ENCODE data around the gene MAN1C1.

DNA sequence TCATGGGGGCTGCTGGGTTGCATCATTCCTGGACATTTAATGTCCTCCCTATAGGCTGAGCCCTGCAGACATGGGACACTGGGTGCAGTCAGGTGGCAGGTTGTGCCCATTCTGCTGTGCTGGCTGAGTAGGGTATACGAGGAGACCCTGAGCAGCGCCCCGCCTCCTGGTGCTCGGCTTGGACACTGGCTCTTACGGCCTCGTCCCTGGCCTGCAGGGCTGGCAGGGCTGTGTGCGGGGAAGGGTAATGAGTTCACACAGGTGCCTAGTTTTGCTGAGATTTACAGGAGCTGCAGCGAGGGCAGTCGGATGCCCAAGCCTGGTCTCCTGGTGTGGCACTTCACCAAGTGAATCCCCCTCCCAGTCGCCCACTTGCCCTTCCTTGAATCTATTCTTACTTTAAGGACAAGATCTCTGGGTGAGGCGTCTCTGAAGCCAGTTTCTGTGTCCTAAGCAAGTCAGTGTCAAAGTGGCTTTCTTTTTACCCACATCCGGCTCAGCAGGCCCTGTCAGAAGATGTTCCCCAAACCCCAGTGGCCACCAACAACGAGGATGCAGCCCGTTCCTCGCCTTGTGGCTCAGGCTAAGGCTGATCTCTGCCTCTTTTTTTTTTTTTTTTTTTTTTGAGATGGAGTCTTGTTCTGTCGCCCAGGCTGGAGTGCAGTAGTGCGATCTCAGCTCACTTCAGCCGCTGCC lies 73.2 kb downstream of the MAN1C1 start:
- TF ChIP-seq, protein P1, sequence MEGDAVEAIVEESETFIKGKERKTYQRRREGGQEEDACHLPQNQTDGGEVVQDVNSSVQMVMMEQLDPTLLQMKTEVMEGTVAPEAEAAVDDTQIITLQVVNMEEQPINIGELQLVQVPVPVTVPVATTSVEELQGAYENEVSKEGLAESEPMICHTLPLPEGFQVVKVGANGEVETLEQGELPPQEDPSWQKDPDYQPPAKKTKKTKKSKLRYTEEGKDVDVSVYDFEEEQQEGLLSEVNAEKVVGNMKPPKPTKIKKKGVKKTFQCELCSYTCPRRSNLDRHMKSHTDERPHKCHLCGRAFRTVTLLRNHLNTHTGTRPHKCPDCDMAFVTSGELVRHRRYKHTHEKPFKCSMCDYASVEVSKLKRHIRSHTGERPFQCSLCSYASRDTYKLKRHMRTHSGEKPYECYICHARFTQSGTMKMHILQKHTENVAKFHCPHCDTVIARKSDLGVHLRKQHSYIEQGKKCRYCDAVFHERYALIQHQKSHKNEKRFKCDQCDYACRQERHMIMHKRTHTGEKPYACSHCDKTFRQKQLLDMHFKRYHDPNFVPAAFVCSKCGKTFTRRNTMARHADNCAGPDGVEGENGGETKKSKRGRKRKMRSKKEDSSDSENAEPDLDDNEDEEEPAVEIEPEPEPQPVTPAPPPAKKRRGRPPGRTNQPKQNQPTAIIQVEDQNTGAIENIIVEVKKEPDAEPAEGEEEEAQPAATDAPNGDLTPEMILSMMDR (conservative IDR thresholded peaks at IDR 0.05): no peak
- TF ChIP-seq ZFX (IDR thresholded peaks at IDR 0.05): no peak

Measured in C4-2B (cell line).